HG02885 (cell line): ENCODE measurements around the gene TSPAN12.
A peak's percentile ranks its signal among the peaks of the same experiment; 100 is the strongest.
"Not testable (repeated sequence)": the region's sequence is repeated elsewhere in the genome, so short reads cannot be mapped to it uniquely, and the experiment has no call there.

Experiments
- ATAC-seq: cut with Tn5 transposase; IDR thresholded peaks from one replicate; pipeline ENCODE4 v1.9.1; 2021; ENCODE audit warnings: mild to moderate bottlenecking; ENCODE audit not compliant: unreplicated experiment, poor library complexity

TSPAN12 gene, protein sequence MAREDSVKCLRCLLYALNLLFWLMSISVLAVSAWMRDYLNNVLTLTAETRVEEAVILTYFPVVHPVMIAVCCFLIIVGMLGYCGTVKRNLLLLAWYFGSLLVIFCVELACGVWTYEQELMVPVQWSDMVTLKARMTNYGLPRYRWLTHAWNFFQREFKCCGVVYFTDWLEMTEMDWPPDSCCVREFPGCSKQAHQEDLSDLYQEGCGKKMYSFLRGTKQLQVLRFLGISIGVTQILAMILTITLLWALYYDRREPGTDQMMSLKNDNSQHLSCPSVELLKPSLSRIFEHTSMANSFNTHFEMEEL

DNA sequence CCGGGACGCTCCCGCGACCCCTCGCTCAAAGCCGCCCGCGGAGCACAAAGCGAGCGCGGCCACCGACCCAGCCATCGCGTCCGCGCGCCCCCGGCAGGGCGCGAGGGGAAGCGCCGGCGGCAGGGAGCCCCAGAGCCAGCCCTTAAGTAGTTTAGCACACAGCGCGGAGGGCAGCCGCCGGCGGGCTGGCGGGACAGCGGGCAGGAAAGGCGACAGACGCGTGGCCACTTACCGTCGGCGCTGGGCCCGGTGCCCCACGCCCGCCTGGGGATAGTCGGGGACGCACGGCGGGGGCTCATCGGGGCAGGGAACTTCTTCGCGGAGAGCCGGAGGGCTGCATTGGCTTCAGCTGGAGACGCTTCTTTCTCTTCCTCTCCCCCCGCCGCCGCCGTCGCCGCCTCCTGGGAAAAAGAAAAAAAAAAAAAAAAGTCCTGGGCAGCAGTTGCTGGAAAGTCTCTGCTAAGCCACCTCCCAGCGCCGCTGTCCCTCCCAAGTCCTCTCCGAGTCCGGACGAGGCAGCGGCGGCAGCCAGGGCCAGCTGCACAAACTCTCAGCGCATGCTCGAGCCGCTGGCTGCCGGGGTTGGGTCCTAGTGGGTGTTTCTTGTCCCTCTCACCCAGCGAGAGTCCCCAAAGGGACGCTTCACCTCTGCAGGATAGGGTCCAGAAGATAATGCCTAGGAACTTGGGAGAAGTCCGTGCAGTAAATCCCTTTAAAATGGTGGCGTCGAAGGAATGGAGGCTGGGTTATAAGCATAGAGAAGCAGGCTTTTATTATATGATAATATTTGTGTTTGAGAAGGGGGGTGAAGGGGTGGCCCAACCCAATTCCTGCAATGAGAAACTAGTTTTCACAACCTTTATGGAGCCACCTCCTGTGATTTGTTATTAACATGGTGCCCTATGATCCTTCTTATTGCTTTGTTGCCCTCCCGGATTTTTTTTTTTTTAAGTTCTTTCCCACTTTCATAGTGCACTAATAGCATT lies at the start of gene TSPAN12:
TSPAN12 (minus strand) TSS at position 557 of the 986 bp plus-strand sequence. CDS start 1,381 bp downstream, outside the sequence.
- peak; percentile 92 for ATAC-seq

GRCh38 chr7:120898715-120899499 lies 41.0 kb upstream of the TSPAN12 start:
- no peak for ATAC-seq

GRCh38 chr7:120895253-120895652 lies 37.3 kb upstream of the TSPAN12 start:
- not testable (repeated sequence) for ATAC-seq

- not testable (repeated sequence) for ATAC-seq
Measured at GRCh38 chr7:120885602-120886001, 27.7 kb upstream of the TSPAN12 start.

GRCh38 chr7:120877701-120878100 lies 19.8 kb upstream of the TSPAN12 start:
- no peak for ATAC-seq

GRCh38 chr7:120876922-120877321 lies 19.0 kb upstream of the TSPAN12 start:
- ATAC-seq = no peak

GRCh38 chr7:120874722-120875121 lies 16.8 kb upstream of the TSPAN12 start:
- no peak for ATAC-seq

DNA sequence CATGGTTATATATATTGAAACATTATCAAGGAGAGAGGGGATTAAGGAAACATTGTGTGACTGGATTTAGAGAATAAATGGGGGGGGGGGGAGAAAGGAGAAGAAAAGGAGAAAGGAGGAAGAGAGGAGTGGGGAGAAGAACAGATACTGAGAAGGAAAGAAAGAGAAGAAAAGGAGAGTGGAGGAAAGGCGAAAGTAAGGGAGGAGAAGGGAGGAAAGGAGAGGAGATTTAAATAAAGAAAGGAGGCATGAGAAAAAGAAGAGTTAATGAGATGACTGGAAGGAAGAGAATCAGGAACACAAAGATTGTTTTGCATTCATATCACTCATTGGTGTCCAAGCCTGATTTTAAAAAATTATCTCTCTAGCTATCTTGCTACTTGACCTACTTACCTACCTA lies 16.1 kb upstream of the TSPAN12 start:
- ATAC-seq = no peak

DNA sequence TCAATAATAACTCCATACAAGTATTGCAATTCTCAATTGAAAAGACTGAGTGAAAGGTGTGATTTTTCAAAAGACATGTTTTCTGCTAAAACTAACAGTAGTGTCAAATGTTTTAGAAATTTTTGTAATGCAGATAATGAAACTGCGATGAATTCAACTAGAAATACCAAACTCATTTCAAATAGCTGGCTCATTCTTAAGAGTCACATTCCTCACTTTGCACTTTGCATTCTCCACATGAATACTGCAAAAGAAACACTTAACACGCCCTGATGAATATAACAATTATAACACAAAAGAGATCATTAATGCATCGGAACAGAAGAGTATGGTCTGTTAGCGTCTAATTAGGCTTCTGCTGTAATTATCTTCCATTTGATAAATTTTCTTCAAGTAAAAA lies 15.5 kb upstream of the TSPAN12 start:
- ATAC-seq = no peak

- peak; percentile 65 for ATAC-seq
Measured at GRCh38 chr7:120869700-120870099, 11.8 kb upstream of the TSPAN12 start.

- ATAC-seq = no peak
Measured at GRCh38 chr7:120867932-120868331, 10.0 kb upstream of the TSPAN12 start.

DNA sequence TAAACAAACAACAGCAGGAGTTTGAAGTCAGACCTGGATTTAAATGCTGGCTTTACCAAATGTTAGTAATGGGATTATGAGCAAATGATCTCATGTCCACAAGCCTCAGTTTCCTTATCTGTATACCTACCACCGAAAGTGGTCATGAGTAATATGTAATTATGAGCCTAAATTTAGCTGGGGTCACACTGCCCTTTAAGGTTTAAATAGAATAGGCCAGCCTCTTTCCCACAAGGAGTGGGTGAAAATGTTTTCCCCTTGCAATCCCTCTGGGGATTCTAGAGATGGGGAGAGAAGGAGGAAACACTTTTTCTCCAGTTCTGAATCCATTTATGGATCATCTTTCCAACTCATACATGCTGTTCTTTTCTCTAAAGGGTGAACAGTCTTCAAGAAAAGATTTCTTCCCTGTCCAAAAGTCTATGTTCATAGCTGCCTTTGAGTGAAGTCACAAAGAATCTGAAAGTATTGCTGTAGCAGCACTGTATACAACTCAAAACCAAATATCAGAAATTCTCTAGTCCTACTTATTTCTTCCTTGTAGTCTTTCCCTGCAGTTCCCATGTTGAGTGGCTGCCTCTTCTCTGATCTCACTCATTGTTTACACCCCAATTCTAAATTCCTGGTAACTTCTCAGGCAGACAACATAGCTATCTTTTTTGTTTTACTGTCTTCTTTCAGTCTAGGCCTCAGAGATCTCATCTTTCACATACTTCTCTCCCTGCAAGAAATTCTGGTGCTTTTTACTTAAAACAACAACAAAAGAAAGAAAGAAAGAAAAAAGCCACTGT lies 7.4 kb upstream of the TSPAN12 start:
- ATAC-seq = no peak

DNA sequence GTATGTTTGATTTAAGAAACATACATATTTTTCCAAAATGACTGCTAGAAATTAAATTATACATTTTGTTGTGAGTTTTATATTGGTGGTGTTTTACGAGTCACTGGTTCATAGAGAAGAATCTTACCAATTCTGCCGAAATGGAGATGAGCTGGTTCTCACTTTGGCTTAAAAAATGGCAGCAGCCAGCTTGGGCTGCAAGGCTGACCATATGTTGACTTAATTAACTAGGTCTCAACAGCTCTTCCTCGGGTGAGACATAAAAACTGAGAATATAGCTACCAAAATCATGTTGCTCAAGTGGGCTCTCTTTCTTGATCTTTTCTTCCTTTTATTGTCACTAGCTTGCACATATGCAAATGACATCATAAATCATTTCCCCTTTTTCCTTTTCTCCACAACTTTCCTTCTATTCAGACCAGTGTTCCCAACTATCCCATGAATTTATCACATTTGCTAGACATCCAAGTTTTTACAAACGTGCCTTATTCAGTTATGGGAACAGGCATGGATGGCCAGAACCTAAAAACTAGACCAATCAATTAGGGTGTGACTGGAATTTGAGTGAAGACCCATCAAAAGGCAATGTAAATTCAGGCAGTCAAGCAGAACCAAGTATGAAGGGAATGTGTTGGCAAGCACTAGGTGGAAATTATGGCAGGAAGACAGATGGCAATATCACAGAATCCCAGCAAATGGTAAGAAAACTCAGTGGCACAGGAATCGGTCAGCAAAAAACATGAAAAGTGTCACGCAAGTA lies 6.4 kb upstream of the TSPAN12 start:
- ATAC-seq = no peak

- no peak for ATAC-seq
Measured at GRCh38 chr7:120862987-120863590, 5.1 kb upstream of the TSPAN12 start.

GRCh38 chr7:120860156-120860555 lies 2.2 kb upstream of the TSPAN12 start:
- ATAC-seq = no peak

DNA sequence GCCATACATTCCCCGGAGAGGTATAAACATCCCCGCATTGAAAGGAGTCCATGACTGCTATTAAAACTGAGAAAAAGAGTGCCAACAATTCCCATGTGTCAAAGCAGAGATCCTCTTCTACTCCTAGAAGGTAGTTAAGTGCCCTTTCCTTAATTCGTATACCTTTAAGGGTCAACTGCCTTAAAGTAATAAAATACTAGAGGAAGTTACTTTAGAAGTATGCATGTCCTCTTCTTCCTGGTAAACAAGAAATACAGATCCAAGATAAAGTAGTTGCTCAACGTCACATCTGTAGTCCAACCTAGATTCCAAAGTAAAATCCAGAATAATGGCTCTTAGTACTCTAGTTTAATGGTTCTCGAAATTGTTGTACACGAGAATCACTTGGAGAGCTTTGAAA lies 1.5 kb upstream of the TSPAN12 start:
- no peak for ATAC-seq

DNA sequence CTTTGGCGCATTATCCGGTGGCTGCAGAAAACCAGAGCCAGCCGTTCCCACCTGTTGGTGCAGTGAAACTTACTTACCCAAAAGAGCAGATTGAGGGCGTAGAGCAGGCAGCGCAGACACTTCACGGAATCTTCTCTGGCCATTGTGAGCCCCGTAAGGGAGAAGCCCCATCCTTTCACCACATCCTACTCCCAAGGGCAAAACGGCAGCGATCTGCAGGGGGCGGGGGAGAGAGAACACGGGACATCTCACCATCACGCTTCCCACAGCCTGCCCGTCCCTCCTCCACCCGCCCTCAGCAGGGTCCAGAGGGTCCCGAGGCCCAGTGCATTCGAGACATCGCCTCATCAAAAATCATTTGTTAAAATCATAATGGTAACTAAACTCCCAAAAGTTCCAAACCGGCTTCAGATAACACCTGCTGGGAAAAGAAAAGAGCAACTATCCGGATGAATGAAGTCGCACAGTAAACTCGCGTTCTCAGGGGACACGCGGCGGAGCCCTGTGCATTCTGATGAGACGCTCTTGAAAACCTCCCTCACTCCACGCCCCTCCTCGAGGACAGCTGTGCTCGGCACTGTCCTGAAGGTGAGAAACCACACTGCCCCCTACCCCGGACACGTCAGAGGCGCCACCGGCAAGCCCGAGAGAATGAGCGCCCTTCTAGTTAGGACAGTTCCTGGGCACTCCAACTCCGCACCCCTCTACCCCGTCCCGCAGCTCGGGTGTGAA lies 1.2 kb downstream of the TSPAN12 start:
- peak; percentile 55 for ATAC-seq

- ATAC-seq = no peak
Measured at GRCh38 chr7:120856198-120856597, 1.7 kb downstream of the TSPAN12 start.
